ENCODE measurements around the gene CPO. TPM values are rescaled to one million over a fixed set of nuclear protein-coding genes. Genes with fewer than 3 reads are reported as not detected.
A peak's percentile ranks its signal among the peaks of the same experiment; 100 is the strongest.

CPO gene
- total RNA-seq, 1 donor from 2014 or later: not detected

GRCh38 chr2:207008105-207008990, 69.0 kb downstream of the CPO start:
- H3K4me3 ChIP-seq (ENCODE audit: low read depth, low read length): no peak overlapping the region
- TF ChIP-seq CTCF (conservative IDR thresholded peaks at IDR 0.05; ENCODE audit: low read depth, low read length): peak; percentile 43
- no peak for DNase-seq (ENCODE audit: low read depth)

GRCh38 chr2:207012461-207012860, 73.1 kb downstream of the CPO start:
- peak; percentile 64 for DNase-seq (ENCODE audit: low read depth)
- H3K4me3 ChIP-seq (ENCODE audit: low read depth, low read length): no peak overlapping the region

GRCh38 chr2:207014424-207014823, 75.1 kb downstream of the CPO start:
- no peak for TF ChIP-seq CTCF (conservative IDR thresholded peaks at IDR 0.05; ENCODE audit: low read depth, low read length)
- no peak for DNase-seq (ENCODE audit: low read depth)
- no peak overlapping the region for H3K4me3 ChIP-seq (ENCODE audit: low read depth, low read length)

More at GRCh38 chr2:207012461-207012860, 73.1 kb downstream of the CPO start:
- TF ChIP-seq CTCF (conservative IDR thresholded peaks at IDR 0.05; ENCODE audit: low read depth, low read length): no peak

- no peak for TF ChIP-seq CTCF (conservative IDR thresholded peaks at IDR 0.05; ENCODE audit: low read depth, low read length)
- no peak overlapping the region for H3K4me3 ChIP-seq (ENCODE audit: low read depth, low read length)
- DNase-seq (ENCODE audit: low read depth): no peak
Measured at GRCh38 chr2:207015901-207016300, 76.6 kb downstream of the CPO start.

Other genes with a start within 250 kb of the CPO start
- gene DYTN, start 221.1 kb upstream of the CPO start, total RNA-seq: not detected in 2 replicates
- gene MDH1B, start 174.2 kb upstream of the CPO start, total RNA-seq: 0.23 and 0.58 TPM in 2 replicates
- 29.7 and 56.3 TPM in 2 replicates for gene FASTKD2, start 173.9 kb upstream of the CPO start, total RNA-seq
- 14.6 and 22.2 TPM in 2 replicates for gene KLF7, start 226.4 kb downstream of the CPO start, total RNA-seq

Data from epithelial cell of proximal tubule (primary cell).